NCI-H146 treated with DMSO at 0.1 percent for 48 hours (cell line): Measurements from ENCODE around the gene MGMT.
"Not testable (repeated sequence)": the region's sequence is repeated elsewhere in the genome, so short reads cannot be mapped to it uniquely, and the experiment has no call there.

ENCODE experiments used
- DNase-seq: peaks from one replicate; lab custom pipeline; 2025; ENCODE audit not compliant: unreplicated experiment; lab: John Stamatoyannopoulos, UW

MGMT gene

GRCh38 chr10:129466703-129467358, at the start of gene MGMT:
MGMT (plus strand) TSS chr10:129467241.
- DNase-seq = no peak

- DNase-seq = no peak
Observed at GRCh38 chr10:129417870-129418269, 49.2 kb upstream of the MGMT start.

GRCh38 chr10:129418496-129419225, 48.4 kb upstream of the MGMT start:
- DNase-seq = no peak

DNA sequence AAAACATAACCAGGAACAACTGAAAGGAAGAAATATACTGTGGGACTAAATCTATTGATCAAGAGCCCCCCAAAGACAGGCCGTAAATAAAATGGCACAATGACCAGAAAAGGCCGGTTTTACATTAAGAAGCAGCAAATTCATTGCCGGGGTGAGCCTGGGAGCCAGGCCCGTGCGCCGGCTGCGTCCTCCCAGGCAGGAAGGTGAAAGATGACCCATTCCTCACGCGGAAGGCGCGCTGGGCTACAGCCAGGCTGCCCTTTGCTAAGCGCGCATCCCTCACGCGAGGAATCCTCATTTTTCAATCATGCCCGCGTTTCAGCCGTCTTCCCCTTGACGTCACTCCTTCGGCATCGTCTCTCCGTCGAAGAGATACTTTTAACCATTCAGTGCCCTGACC, 47.6 kb upstream of the MGMT start:
- no peak for DNase-seq

GRCh38 chr10:129421399-129422010, 45.5 kb upstream of the MGMT start:
- DNase-seq = no peak

DNA sequence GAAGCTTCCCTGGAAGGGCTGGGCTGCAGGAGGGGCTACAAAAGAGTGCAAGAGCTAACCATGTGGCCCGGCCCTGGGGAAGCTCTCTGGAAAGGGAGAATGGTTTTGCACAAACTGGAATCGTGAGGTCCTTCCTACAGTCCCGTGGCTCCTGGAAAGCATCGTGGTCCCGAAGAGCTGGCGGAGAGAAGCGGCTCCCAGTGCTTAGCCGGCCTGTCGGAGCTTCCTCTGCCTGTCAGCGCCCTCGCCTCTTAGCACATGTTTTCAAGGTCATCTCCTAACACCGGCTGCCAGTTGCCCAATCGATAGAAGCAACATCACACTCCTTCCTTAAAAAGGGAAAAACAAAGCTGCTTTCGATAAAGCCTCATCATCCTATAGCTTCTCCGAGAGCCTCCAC, 42.1 kb upstream of the MGMT start:
- DNase-seq = no peak

DNA sequence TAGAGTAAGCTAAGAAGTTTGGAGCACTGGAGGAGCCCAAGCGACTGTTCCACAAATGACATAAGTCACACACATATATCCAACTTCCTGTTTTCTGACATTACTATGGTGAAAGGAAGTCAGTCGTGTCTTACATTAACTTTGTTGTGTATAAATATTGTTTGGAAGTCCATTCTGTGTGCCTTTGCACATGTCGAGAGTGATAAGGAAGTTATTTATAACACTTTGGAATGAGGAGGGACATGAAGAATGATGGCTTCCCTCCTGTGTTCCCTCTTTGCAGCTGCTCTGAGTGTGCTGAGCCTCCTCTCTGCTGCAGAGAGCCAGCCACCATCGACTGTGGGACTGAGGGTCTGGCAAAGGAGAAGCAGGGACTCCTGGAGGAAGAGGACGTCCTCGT, 40.4 kb upstream of the MGMT start:
- no peak for DNase-seq

DNA sequence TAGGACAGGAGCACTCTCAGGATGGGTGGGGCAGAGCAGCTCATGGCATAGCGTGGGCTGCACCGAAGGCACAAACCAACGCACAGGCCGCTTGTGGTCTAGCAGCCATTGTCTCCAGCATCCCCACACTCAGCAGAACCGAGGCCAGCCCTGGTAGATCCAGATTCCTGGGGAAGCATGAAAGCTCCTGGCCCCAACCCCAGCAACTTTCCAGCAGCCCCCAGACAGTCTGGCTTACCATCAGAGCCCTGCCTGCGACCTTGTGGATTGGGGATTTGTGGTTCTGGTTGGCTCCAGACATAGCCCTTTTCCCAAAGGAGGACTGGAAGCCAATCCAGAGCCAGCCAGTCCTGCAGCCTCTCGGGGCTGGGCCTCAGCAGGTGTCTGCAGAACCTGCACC, 33.8 kb upstream of the MGMT start:
- no peak for DNase-seq

GRCh38 chr10:129435724-129436123, 31.3 kb upstream of the MGMT start:
- not testable (repeated sequence) for DNase-seq

- DNase-seq = no peak
Observed at GRCh38 chr10:129438024-129438423, 29.0 kb upstream of the MGMT start.

DNA sequence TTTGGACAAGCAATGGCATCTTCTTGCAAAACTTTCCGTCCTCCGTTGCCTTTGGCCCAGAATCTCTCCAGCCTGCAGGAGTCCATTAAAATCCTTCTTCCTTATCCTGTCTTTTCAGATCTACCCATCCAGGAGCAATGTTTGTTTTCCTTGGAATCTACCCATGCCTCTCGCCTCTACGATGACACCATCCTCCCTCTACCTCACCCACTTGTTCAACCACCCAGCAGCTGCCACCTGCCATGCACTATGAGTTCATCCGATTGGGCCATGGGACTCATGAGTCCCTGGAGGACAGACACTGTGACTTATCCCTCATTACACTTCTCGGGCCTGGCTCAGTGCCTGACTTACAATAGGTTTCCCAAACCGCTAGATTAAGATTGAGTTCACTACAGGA, 26.8 kb upstream of the MGMT start:
- DNase-seq = no peak

GRCh38 chr10:129440722-129441316, 26.2 kb upstream of the MGMT start:
- DNase-seq = no peak

GRCh38 chr10:129441372-129442009, 25.6 kb upstream of the MGMT start:
- no peak for DNase-seq

DNA sequence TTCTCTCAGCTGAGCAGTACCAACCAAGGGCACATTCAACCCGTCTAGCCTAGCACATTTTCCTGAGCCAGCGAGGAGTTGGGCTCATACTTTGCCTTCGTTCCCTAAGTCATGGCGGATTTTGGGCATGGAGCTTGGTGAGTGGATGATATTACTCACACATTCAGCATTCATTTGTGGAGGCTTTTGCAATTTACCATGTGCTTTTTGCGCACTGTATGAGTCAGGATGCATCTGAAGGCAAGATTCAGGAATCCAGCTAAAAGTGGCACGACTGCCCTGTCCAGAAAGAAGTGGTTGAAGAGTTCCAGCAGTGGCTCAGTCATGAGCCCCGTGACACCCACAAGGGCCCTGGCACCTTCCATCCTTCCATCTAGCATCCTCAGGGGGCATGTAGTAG, 24.2 kb upstream of the MGMT start:
- DNase-seq = no peak

DNA sequence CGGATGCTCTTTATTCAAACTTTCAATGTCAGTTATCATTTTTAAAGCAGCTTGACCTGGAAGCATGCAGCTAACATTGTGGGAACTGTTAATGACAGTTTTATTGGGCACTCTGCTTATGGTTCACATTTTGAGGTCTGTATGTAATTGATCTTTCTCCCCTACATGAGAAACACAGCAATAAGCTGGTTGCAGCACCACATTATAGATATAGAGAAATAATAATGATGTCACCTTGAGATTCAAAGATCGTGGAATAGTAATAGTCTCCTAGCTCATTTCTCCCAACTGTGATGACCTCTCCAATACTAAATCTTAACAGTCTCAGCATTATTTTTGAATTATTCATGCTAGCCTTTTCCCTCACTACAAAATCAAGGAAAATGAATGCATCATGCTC, 22.7 kb upstream of the MGMT start:
- no peak for DNase-seq

DNA sequence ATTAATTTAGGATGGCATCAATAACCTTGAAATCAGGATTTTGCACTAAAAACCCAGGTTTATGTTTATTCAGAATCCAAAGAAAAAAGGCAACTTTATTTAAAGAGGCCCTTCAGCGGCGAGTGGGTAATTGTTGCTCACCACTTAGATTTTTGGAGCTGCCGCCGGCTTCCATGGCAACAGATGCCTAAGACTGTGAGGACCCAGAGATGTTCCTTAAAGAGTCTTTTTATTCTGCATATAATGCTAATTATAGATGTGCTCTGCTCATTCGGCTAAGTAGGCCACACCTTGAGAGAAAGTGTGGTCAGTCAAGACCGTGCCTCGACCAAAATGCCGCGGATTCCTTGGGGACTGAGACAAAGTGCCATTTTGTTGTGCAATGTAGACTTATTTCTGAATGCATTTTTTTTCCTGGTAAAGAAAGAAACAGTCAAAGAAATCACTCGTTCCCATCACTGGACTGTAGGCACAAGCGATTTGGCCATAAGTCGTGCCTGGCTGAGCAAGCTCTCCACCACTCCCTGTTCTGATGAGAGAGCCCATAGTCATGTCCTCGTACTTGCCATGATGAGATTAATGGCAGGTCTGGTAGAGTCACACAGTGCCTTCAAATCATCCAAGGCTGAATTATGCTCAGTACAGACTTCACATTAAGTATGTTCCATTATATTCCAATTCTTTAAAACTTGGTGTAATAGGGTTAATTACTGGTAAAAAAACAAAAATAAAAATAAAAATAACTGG, 21.4 kb upstream of the MGMT start:
- DNase-seq = no peak

GRCh38 chr10:129446183-129446581, 20.9 kb upstream of the MGMT start:
- DNase-seq = no peak

DNA sequence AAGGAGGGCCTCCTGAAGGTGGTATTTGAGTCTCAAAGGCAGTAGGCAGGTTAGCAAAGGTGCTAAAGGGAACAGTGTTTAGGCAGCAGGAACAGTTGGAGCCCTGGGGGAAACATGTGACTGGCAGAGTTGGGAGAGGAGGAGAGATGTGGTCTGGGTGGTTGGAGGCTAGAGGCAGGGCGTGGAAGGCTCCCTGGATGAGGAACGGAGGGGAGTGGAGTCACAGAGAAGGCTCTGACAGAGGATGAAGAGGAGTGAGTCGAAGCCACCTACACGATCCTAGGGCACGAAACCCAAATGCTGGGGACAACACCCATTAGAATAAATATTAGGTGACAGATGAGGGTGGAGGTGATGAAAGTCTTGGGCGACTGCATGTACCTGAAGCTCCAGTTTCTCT, 19.6 kb upstream of the MGMT start:
- no peak for DNase-seq

- no peak for DNase-seq
Observed at GRCh38 chr10:129448086-129448485, 19.0 kb upstream of the MGMT start.

GRCh38 chr10:129448539-129448938, 18.5 kb upstream of the MGMT start:
- DNase-seq = no peak

- no peak for DNase-seq
Observed at GRCh38 chr10:129449893-129450292, 17.1 kb upstream of the MGMT start.
